ENCODE measurements around the gene NTNG1. TPM values are rescaled to one million over a fixed set of nuclear protein-coding genes. Genes with fewer than 3 reads are reported as not detected.

NTNG1 gene
- total RNA-seq, 1 experiment from 2014 or later, result 1.5 TPM

DNA sequence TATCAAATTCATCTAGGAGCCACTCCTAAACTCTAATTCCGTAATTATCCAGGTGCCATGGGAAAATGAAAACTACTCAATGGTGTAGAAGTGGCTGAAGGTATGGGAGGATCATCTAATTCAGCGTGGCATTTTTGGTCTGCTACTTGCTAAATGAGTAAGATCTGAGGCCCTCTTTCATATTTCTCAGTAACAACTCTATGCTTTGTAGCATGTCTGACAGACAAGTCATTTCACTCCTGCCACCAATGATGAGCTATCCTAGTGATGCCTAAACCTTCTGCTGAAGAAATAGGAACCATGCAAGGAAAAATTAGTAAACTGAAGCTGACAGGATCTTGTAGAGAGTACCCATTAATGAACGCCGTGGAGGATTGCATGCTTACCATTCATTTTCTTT, 145.3 kb downstream of the NTNG1 start:
- no peaks in the 10 kb centered on the region for H3K9me3 ChIP-seq (ENCODE audit: control insufficient read depth, low read depth, low read length)
- no peaks in the 10 kb centered on the region; the same call in 1 of the 2 replicates for H3K27me3 ChIP-seq (ENCODE audit: insufficient read depth, low read length)
- H3K14ac ChIP-seq (ENCODE audit: insufficient read depth, low read length), result no peak overlapping the region
- H3K9ac ChIP-seq (ENCODE audit: extremely low read depth, insufficient read length, low read length), result no peak overlapping the region
- WGBS (ENCODE audit: extremely low coverage, insufficient read length, low lambda C conversion rate), result no CpG with 5 or more reads among the region's 4 CpGs
- no peak overlapping the region for H4K91ac ChIP-seq (ENCODE audit: insufficient read length, low read depth, low read length)
- Mint-ChIP-seq H3K27me3 (ENCODE audit: low read depth) (no peaks in the 10 kb centered on the region), H3K9me3 (no peaks in the 10 kb centered on the region), H3K36me3 (ENCODE audit: insufficient read depth in 1 of 3, low read depth in 3 of 3) (no peaks in the 10 kb centered on the region), H3K27ac (no peak overlapping the region), H3K4me3 (no peak overlapping the region), H3K4me1 (peaks cover 9 to 11% of the 10 kb centered on the region in 2 experiments)
- no peak overlapping the region for H2BK120ac ChIP-seq (ENCODE audit: low read depth, low read length, poor library complexity, severe bottlenecking)
- H2BK5ac ChIP-seq (ENCODE audit: insufficient read length, low read length), result no peak overlapping the region
- no peak overlapping the region for H2AFZ ChIP-seq (ENCODE audit: low read length)
- no peak overlapping the region for H4K5ac ChIP-seq (ENCODE audit: insufficient read length, low read depth, low read length)
- no peak overlapping the region for H2AK5ac ChIP-seq (ENCODE audit: insufficient read length, low read length)
- H3K23ac ChIP-seq (ENCODE audit: insufficient read length, low read depth, low read length), result no peak overlapping the region
- H3K56ac ChIP-seq (ENCODE audit: insufficient read length, low read depth, low read length), result no peak overlapping the region
- H2BK20ac ChIP-seq (ENCODE audit: low read depth, low read length, poor library complexity, severe bottlenecking), result no peak overlapping the region
- no peak overlapping the region for H3K27ac ChIP-seq (ENCODE audit: insufficient read length, low read depth, low read length)
- no peaks in the 10 kb centered on the region for H3K79me1 ChIP-seq (ENCODE audit: insufficient read depth, low read depth, low read length, poor library complexity, severe bottlenecking)
- TF ChIP-seq CTCF (conservative IDR thresholded peaks at IDR 0.05), result no peak
- H3K18ac ChIP-seq (ENCODE audit: insufficient read length, low read depth, low read length), result no peak overlapping the region
- no peaks in the 10 kb centered on the region for H4K20me1 ChIP-seq (ENCODE audit: control insufficient read depth, insufficient read depth, insufficient read length)
- no peak overlapping the region for H3K4me2 ChIP-seq (ENCODE audit: insufficient read depth, insufficient read length, low read length)
- H3K79me2 ChIP-seq (ENCODE audit: insufficient read depth, low read length), result no peaks in the 10 kb centered on the region
- no peak overlapping the region for H4K8ac ChIP-seq (replicated peaks; ENCODE audit: insufficient read length, low read depth, low read length)
- no peaks in the 10 kb centered on the region for H3K23me2 ChIP-seq (ENCODE audit: insufficient read length, low read depth, low read length, poor library complexity, severe bottlenecking)
- no peak overlapping the region for H3K4ac ChIP-seq (ENCODE audit: low read depth, low read length)
- H2BK12ac ChIP-seq (ENCODE audit: insufficient read length, low read depth, low read length), result no peak overlapping the region
- H3T11ph ChIP-seq (ENCODE audit: low read length), result no peak overlapping the region
- DNase-seq, result no peak
- no peaks in the 10 kb centered on the region for H3K4me1 ChIP-seq (ENCODE audit: insufficient read depth, low read length)
- no peak overlapping the region for H2BK15ac ChIP-seq (ENCODE audit: low read depth, low read length)
